Panc1 (cell line): ENCODE results near the gene KIAA1671. TPM values are rescaled to one million over a fixed set of nuclear protein-coding genes. Genes with fewer than 3 reads are reported as not detected.

ENCODE experiments used
- ATAC-seq: fragments of 200-7000 bp; cut with Tn5 transposase; 2 replicates; pipeline ENCODE4 v1.9.1; 2020; ENCODE audit warnings: mild to moderate bottlenecking, moderate library complexity
- BruUV-seq: library from RNA; stranded (reverse); fragments of 400-500 nt; replicated peaks from 2 replicates; lab custom pipeline; 2021; lab: Mats Ljungman, UMichigan
- CTCF ChIA-PET: fragments of 300-600 bp; sonication (Branson Sonifier 250); formaldehyde crosslinking; loops from one replicate; lab custom pipeline; 2022; ENCODE audit warnings: antibody characterized with exemption; lab: Charles Lee
- POLR2A ChIA-PET: fragments of 300-600 bp; sonication (Branson Sonifier 250); formaldehyde crosslinking; loops from one replicate; lab custom pipeline; 2022; ENCODE audit warnings: antibody characterized with exemption; lab: Charles Lee
- DNase-seq: peaks from one replicate; pipeline ENCODE4 v3.0.0-alpha.2; 2010; ENCODE audit warnings: low read depth, low spot score
- H3K27ac ChIP-seq: 2 replicates; pipeline ENCODE4 v1.5.1; 2011; ENCODE audit warnings: mild to moderate bottlenecking, low read length, inconsistent platforms
- H3K27me3 ChIP-seq: fragments of 200-500 bp; sonication (Bioruptor generic); 2 replicates; pipeline ENCODE4 v1.6.0; 2014; ENCODE audit warnings: low read length, inconsistent platforms; ENCODE audit not compliant: control insufficient read depth, insufficient read depth
- H3K36me3 ChIP-seq: fragments of 200-500 bp; sonication (Bioruptor generic); 2 replicates; pipeline ENCODE4 v1.5.1; 2014; ENCODE audit warnings: inconsistent platforms, mild to moderate bottlenecking, low read length, moderate library complexity; ENCODE audit not compliant: control insufficient read depth, insufficient read depth
- H3K4me1 ChIP-seq: 2 replicates; pipeline ENCODE4 v1.5.1; 2011; ENCODE audit warnings: inconsistent platforms, mild to moderate bottlenecking, low read length, moderate library complexity; ENCODE audit not compliant: control insufficient read depth, insufficient read depth
- H3K4me3 ChIP-seq, 2 experiments: 2 replicates each; pipeline ENCODE4 v1.5.1; 2011 to 2012; ENCODE audit warnings: low read depth in 2 of 2, low read length in 2 of 2, mild to moderate bottlenecking in 2 of 2, inconsistent platforms in 1 of 2, moderate library complexity in 1 of 2
- H3K9me3 ChIP-seq: fragments of 200-500 bp; sonication (Bioruptor generic); 2 replicates; pipeline ENCODE4 v1.5.1; 2014; ENCODE audit warnings: low read depth, mild to moderate bottlenecking, inconsistent platforms, low read length, moderate library complexity; ENCODE audit not compliant: control insufficient read depth, insufficient read depth
- CTCF ChIP-seq: fragments of 450-650 bp; IDR thresholded peaks from 2 replicates; pipeline ENCODE4 v1.5.1; 2017; ENCODE audit warnings: mild to moderate bottlenecking
- POLR2AphosphoS5 ChIP-seq: IDR thresholded peaks from 2 replicates; pipeline ENCODE4 v1.6.1; 2012; ENCODE audit warnings: mild to moderate bottlenecking, low read depth, low read length, moderate library complexity
- REST ChIP-seq, 2 experiments: IDR thresholded peaks; 2 replicates each; pipeline ENCODE4 v1.6.1; 2011 to 2012; ENCODE audit warnings: low read depth in 2 of 2, control low read depth in 1 of 2, low read length in 1 of 2, mild to moderate bottlenecking in 1 of 2, moderate library complexity in 1 of 2; ENCODE audit not compliant: insufficient read depth in 1 of 2
- SIN3A ChIP-seq: IDR thresholded peaks from 2 replicates; pipeline ENCODE4 v1.6.1; 2012; ENCODE audit warnings: low read depth, mild to moderate bottlenecking, low read length, moderate library complexity, borderline replicate concordance; ENCODE audit not compliant: insufficient read depth
- TCF7L2 ChIP-seq: IDR thresholded peaks from 2 replicates; pipeline ENCODE4 v1.6.1; 2011; ENCODE audit warnings: mild to moderate bottlenecking, low read depth, low read length, inconsistent platforms
- in situ Hi-C: cut with HindIII; loops from 2 replicates; pipeline ENCODE4 v1.10.0; 2016; ENCODE audit warnings: low sequenced_read_pairs, low pct_unique_long_range_greater_than_20kb
- intact Hi-C: fragments of 100-400 bp; cut with micrococcal nuclease; formaldehyde crosslinking; loops from one replicate; pipeline ENCODE4 v1.10.0; 2022; ENCODE audit not compliant: unreplicated experiment
- total RNA-seq: library from RNA; stranded (reverse); gene quantifications from one replicate; pipeline ENCODE4 v1.2.1, GENCODE V29; 2021; ENCODE audit not compliant: unreplicated experiment

The KIAA1671 gene
- total RNA-seq, 1 experiment from 2014 or later, result 48.1 TPM

DNA sequence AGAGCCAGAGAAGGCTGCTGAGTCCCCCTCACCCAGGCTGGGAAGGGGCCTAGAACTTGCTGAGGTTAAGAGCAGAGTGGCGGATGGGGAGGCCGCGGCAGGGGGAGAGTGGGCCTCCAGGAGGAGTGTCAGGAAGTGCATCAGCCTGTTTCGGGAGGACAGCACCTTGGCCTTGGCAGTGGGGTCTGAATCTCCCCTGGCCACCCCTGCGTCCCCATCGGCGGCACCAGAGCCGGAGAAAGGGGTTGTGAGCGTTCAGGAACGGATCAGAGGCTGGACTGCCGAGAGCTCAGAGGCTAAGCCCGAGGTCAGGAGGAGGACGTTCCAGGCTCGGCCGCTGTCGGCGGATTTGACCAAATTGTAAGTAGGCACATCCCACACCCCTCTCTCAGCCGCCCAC is 76.7 kb downstream of the KIAA1671 start:
- ChIA-PET POLR2A (no interaction called here), CTCF (no interaction called here)
- in situ Hi-C loops, result no loop called here
- intact Hi-C loops, result loop anchor here (5.0 kb wide), 1 partner anchor 77 kb away; the partner anchor contains the start of gene KIAA1671
- Histone ChIP-seq H3K4me1 (peaks cover 18% of the 10 kb centered on the region), H3K27me3 (no peaks in the 10 kb centered on the region), H3K9me3 (no peaks in the 10 kb centered on the region), H3K4me3 (no peak overlapping the region), H3K36me3 (no peaks in the 10 kb centered on the region), H3K27ac (no peak overlapping the region)
- no peak for DNase-seq
- no TSS peak for BruUV-seq
- no peak for ATAC-seq
- TF ChIP-seq TCF7L2, result no peak
- TF ChIP-seq CTCF, result no peak
- TF ChIP-seq REST (IDR thresholded peaks at IDR 0.05; ENCODE audit: insufficient read depth in 1 of 2, low read depth in 2 of 2, low read length in 1 of 2), result no peak
- TF ChIP-seq POLR2AphosphoS5, result no peak
- TF ChIP-seq SIN3A, result no peak

DNA sequence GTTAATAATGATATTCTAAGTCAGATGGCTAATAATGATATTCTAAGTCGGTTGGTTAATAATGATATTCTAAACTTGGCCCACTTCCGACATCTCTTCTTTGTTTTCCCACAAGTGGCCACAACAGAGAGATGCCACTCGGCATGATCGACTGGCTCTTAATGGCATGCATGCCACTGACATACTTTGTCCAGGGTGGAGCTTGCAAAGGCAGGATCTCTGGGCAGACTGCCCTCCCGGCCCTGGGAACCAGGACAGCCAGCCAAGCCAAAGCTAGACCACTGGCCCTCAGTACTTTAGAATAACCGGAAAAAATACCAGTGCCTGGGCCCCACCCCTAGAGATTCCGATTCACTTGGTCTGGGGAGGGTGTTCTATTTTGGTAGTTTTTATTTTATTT is 78.1 kb downstream of the KIAA1671 start:
- CTCF ChIA-PET, result no interaction called here
- intact Hi-C loops (no loop called here), in situ Hi-C loops (no loop called here)

More for the DNA sequence above, 78.1 kb downstream of the KIAA1671 start:
- Histone ChIP-seq H3K27me3 (no peaks in the 10 kb centered on the region), H3K4me3 (no peak overlapping the region), H3K4me1 (peaks cover 17% of the 10 kb centered on the region), H3K36me3 (no peaks in the 10 kb centered on the region), H3K27ac (no peak overlapping the region), H3K9me3 (no peaks in the 10 kb centered on the region)
- DNase-seq (no peak), ATAC-seq (no peak)
- TF ChIP-seq REST (IDR thresholded peaks at IDR 0.05; ENCODE audit: insufficient read depth in 1 of 2, low read depth in 2 of 2, low read length in 1 of 2) (no peak), TCF7L2 (no peak), CTCF (no peak), SIN3A (no peak), POLR2AphosphoS5 (no peak)
- BruUV-seq, result no TSS peak
- POLR2A ChIA-PET, result no interaction called here
